GM12801 (cell line): ENCODE results near the gene SLC26A6.

Experiments
- CTCF ChIP-seq: IDR thresholded peaks from one replicate; pipeline ENCODE4 v1.5.1; 2011; ENCODE audit warnings: control low read depth; ENCODE audit not compliant: insufficient read length; ENCODE audit errors: extremely low read depth

Gene SLC26A6

DNA sequence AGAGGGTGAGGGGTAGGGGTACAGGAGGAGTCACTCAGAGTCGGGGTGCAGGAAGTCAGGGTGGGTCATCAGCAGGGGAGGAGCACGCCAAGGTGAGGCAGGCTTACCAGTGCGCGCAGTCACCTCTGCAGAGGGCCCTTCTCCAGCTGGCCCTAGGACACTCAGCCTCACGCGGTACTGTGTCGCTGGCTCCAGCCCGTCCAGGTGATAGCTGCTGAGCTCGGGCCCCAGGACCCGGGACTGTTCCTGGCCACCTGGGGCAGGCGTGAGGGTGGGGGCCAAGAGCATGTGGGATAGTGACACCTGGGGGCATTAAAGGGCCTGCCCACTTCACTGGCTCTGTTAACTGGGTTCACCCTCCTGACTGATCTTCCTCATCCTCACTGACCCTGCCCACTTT is 47.6 kb downstream of the SLC26A6 start:
- no peak for TF ChIP-seq CTCF

- no peak for TF ChIP-seq CTCF
These were observed 49.9 kb downstream of the SLC26A6 start for GRCh38 chr3:48585411-48585810.

- no peak for TF ChIP-seq CTCF
These were observed 50.4 kb downstream of the SLC26A6 start for GRCh38 chr3:48584836-48585235.

DNA sequence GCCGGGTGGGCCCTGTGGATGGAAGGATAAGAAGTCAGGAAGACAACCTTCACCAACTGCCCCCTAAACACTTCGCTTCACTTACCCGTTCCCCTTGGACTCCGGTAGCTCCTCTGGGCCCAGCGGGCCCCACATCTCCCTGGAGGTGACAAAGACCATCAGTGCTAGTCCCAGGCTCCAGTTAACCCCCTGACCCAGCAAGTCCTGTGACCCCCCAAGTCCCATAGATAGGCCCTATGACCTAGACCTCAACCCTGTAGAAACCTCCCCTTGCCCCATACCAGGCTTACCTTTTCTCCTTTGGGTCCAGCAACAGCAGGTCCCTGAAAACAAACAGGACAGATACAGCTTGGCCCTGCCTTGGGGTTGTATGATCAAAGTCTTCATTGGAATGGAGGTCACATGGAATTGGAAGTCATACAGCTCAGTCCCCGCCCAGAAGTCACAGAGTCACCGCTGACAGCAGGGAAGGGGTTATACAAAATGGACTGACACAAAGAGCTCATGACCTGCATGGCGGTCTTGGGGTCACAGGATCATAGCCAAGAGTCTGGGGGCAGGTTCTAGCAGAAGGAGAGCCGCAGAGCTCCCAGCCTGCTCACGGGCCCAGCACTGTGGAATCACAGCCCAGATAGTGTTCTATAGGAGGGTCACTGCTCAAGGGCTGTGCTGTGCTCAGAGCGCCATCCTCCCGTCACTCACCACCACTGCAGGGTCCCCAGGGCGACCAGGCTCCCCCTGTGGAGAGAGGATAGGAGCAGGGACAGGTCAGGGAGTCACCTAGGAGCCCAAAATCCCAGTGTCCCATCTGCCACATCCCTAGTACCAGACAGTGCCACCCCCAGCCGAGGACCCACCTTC is 53.4 kb downstream of the SLC26A6 start:
- TF ChIP-seq CTCF: no peak

DNA sequence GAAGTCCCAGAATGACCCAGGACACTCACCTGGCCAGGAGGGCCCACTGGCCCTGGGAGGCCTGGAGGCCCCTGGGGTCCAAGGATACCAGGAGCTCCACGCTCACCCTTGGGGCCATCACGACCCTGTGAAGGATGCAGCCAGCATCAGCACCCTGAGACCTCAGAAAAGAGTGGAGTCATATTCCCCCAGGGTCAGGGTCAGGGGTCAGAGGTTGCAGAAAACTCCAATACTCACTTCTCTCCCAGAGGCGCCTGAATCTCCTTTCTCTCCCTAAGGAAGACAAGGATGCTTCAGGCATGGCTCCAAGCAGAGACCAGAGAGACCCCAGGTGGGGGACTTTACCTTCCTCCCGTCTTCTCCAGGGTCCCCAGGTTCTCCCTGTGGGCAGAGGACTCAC is 58.6 kb downstream of the SLC26A6 start:
- TF ChIP-seq CTCF: no peak
